Stimulated activated CD8-positive, alpha-beta memory T cell treated with anti-CD3 and anti-CD28 coated beads, Interleukin-15, amount 100 ng/mL, for 48 hours (primary cell): ENCODE measurements around the gene FPR2.
"Not testable (repeated sequence)": the region's sequence is repeated elsewhere in the genome, so short reads cannot be mapped to it uniquely, and the experiment has no call there.

Experiments
- DNase-seq, 2 donors: peaks; one replicate each; pipeline ENCODE4 v3.0.0-alpha.2; 2020; ENCODE audit warnings: low read depth in 2 of 2

FPR2 gene, protein sequence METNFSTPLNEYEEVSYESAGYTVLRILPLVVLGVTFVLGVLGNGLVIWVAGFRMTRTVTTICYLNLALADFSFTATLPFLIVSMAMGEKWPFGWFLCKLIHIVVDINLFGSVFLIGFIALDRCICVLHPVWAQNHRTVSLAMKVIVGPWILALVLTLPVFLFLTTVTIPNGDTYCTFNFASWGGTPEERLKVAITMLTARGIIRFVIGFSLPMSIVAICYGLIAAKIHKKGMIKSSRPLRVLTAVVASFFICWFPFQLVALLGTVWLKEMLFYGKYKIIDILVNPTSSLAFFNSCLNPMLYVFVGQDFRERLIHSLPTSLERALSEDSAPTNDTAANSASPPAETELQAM

DNA sequence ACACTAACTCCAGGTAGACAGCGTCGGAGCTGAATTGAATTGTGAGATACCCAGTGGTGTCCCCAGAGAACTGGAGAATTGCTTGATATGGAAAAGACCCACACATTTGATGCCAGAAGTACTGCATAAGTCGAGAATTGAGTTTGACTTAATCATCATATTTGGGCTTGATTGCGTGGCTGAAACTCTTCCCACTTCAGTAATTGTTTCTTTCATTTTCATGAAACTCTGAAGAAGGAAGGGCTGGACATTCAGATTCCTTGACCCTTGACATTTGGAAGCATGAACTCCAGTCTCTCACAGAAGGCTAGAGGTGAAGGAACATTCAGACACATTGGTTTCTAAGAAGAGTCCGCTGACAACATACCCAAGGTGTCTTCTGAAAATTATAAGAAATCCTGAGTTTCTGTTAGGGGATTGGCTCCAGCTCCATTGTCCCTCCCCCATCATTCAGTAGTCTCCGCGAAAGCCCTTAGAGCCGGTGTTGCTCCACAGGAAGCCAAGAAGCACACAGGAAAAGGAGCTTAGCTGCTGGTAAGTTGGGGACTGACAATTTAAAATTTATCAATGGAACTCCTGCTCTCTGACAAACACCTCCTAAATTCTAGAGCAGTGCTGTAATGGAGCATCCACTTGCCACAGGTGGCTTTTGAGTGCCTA, at the start of gene FPR2:
FPR2 (plus strand) TSS at position 484 of the 660 bp plus-strand sequence. CDS start 7,479 bp downstream, outside the sequence.
- DNase-seq: no peak

DNA sequence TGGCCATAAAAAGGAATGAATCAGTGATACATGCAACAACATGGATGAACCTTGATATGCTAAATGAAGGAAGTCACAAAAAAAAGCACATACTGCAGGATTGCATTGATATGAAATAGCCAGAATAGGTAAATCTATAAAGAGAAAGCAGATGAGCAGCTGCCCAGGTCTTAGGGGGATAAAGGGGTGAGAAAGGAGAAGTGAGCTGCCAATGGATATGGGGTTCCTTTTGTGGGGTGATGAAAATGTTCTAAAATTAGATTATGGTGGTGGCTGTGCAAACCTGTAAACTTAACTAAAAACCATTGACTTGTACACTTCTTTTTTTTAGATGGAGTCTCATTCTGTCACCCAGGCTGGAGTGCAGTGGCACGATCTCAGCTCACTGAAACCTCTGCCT, 49.3 kb upstream of the FPR2 start:
- DNase-seq: no peak

DNA sequence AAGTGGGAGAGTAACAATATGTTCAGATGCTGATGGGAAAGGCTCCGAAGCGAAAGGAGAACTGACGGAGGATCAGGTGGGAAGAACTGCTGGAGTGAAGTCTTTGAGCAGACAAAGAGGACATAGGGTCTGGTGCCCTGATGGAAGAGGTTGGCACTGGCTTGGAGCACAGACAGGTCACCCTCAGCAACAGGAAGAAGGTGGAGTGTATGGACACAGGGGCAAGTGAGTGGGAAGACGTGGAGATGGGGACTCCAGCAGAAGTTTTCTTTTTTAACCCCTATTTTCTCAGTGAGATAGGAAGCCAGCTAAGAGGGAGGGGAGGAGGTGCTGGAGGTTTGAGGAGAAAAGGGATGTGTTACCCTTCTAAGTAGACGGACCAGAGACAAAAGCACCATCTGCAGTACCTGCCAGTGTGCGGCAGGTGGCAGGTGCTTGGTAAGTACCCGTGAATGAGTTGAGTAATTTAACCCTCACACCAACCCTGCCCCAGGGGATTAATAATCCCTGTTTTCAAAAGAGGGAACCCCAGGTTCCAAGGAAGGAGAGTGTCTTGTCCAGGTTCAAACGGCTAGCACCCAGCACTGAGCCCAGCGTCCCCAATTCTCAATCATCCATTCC, 48.4 kb upstream of the FPR2 start:
- DNase-seq: no peak

DNA sequence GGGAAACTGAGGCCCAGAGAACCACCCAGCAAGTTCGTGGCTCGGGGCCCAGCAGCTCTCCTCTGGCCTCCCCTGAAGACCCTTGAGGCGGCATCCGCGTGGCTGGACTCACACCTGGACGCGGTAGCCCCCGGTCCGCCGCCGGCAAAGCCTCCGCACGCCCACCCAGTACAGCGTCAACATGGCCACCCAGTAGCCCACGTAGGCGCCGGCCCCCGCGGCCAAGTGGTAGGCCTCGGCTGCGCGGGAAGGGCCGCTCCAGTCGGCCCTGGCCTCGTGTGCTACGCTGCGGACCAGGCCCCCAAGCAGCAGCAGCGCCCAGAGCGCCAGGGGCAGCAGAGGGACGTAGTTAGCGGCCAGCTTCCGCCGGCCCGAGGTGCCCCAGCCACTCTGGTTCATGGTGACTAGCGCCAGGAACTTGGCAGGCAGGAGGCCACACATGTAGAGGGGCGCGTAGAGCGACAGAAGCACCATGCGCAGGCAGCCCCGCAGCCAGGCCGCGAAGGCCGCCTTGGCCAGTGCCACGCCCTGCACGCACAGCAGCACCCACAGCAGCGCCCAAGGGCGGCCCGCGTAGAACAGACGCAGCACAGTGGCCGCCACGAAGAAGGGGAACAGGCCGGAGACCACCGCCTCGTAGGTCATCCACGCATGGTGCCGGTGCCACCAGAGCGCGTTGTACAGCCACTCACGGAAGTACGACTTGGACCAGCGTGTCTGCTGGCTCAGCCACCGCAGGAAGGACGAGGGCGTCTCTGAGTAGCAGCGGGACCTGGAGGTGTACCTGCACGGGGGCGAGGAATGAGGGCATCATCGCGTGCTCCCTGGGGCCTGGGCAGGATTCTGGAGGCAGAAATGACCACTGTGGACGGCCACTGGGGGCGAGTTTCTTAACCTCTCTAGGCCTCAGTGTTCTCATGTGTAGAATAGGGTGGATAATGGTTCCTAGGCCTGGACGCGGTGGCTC, 47.4 kb upstream of the FPR2 start:
- no peak for DNase-seq

DNA sequence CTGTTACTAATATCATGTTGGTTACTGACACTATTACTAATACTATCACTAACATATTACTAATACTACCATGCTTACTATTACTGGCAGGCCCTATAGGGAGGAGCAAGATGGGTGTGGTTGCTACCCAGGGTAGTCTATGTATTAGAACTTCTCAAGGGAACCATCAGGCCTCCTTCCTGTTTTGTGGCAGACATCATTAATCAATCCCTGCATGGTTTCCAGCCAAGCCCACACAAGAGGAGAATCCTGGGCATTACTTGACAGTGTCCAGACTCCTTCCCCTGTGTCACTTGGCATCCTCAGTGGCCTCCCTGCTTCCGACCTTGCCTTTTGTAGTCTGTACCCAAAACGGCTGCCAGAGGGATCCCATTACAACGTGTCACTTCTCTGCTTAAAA, 46.1 kb upstream of the FPR2 start:
- no peak for DNase-seq

DNA sequence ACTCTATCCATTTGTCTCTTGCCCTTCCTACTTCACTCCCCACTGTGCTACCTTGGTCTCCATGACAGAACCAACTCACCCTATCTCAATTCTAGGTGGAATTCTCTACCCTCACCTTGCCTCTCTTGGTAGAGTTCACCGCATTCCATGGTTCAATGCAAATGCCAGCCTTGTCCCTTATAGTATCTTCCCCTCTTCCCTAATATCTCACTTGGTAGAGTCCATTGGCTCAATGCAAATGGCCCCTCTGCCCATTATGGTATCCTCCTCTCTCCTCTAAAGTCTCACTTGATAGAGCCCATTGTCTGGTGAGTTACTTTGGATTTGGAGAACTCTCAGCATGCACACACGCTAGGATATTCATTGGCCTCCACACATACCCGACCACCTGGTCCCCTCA, 45.1 kb upstream of the FPR2 start:
- no peak for DNase-seq

DNA sequence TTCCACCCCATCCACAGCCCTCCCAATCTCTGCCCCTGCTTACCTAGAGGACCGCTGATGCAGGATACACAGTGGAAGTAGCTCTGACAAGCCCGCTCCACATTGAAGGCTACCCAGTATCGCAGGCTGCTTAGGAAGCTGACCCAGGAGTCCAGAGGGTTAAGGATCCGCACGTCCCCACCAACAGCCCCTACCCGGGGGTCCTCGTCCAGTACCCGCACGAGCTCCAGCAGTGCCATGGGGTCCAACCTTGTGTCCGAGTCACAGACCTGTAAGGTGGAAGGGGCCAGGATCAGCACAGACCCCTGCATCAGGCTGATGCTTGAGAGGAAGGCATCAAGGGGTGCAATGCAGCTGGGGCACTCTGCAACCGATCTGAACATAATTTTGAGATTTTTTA, 44.1 kb upstream of the FPR2 start:
- no peak for DNase-seq

DNA sequence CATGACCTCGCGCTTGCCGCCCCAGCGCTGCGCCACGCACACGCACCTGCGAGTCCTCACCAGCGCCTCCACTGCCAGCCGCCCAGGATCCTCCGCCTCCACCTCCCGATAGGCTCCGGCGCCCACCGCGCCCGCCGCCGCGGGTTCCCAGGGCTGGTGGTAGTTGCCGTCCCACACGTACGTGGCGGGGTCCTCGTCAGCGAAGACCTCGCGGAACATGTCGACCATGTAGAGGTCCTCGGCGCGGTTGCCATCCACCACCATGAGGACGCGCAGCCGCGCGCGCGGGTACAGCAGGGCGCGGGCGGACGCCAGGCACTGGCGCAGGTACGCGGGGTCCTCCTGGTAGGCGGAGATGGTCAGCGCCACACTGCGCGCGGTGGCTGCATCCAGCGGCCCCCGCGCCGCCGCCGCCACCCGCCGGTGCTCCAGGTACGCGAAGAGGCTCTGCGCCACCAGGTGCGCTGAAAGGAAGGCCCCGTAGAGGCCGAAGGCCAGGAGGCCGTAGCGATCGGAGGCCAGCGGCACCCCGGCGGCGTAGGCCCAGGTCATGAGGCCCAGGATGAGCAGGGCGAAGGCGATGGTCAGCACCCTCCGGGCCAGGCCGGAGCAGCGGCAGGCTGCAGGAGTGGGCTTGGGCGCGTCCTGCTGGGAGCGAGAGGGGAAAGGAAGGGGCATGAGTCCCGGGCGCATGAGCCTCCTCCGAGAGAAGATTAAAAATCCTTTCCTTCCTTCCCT, 41.6 kb upstream of the FPR2 start:
- DNase-seq: no peak

DNA sequence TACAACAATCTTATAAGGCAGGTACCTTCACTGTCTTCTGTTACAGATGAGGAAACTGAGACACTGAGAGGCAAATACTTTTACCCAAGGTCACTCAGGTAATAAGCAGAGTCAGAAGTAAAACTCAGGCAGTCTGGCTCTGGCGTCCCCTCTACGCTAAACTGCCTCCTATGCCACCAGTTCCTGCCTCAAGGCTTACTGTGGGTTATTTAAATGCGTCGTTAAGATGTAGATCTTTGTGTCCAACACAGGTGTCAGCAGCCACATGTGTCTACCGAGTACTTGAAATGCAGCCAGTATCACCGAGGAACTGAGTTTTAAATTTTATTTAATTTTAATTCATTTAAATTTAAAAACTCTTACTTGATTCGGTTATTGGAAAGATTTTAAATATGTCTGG, 39.1 kb upstream of the FPR2 start:
- DNase-seq: no peak

DNA sequence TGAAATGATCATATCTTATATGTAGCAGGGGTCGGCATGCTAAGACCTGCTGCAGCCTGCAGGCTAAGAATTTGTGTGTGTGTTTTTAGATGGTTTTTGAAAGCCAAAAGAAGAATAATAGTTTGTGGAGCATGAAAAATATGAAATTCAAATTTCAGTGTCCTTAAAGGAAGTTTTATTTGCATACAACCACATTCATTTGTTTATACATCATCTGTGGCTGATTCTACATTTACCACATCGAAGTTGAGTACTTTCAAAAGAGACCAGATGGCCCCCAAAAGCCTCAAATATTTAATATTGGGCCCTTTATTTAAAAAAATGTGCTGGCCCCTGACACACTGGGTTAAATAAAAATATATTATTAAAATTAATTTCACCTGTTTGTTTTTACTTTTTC, 38.5 kb upstream of the FPR2 start:
- DNase-seq: no peak

DNA sequence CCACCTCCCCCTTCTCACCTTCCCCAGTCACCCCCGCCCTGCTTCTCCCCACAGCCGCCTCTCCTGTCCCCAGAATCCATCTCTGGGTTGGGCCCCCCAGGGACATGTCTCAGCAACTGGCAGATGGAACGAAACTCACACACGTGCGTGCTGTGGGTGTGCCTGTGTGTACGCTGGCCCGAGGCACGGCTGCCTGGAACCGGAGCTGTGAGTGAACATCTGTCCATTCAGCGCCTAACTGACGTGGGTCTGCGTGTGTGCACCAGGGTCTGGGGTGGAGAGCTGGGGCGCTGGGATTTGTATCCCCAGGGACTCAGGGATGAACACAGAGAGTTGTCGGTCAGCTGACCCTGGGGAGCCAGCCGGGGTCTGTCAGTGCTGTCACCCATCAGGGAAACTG, 36.4 kb upstream of the FPR2 start:
- DNase-seq: no peak

DNA sequence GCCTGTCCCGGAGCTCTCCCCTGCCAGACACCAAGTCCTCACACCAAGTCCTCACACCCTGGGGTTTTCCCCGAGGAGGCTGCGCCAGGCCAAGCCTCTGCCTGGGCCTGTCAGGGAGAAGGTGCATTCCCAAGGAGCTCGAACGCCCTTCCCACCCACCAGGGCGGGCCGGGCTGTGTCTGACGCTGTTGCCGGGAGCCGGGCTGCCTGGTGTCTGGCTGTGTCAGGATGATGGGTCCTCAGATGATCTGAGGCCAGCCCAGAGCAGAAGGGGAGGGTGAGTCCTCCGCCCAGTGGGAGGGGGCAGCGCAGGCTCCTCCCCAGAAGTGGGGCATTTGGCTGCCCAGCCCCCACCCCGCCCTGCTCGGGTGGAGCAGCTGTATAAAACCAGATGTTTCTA, 34.9 kb upstream of the FPR2 start:
- no peak for DNase-seq

DNA sequence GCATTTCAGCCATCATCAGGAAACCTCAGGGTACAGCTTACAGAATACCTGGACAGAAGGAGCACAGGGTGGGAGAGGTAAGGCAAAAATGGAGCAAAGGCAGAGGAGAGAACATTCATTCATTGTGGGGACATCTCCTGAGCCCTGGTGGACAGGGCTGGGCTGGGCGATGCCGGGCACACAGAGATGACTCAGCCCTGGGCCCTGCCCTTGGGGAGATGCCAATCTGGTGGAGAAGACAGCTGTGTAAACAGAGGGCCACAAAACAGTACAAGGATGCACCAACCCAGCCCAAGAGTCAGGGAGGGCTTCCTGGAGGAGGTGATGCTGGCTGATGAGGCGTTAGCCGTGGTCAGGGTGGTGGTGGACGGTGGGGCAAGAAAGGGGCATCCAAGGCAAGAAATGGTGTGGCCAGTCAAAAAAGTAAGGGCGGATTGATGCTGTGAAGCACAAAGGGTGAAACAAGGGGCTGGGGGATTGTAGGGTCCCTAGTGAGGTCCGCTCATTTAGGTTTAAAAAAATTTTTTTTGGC, 33.6 kb upstream of the FPR2 start:
- DNase-seq: no peak

DNA sequence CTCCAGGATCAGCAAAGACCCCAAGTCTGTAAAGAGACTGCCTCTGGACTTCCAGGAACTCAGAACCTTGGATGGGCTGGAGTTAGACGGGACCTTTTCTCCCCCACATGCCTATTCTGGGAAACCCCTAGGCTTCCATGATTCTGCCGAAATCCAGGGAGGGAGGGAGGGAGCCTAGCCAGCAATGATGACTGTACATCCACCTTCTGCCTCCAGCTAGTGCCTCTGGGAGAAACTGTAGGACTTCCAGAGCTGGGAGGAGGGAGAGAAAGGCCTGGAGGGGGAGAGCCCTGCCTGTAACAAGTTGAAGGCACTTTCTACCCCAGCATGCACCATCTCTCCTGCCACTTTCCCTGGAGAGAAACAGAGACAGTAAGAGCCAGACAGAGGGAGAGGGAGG, 31.2 kb upstream of the FPR2 start:
- DNase-seq: no peak

DNA sequence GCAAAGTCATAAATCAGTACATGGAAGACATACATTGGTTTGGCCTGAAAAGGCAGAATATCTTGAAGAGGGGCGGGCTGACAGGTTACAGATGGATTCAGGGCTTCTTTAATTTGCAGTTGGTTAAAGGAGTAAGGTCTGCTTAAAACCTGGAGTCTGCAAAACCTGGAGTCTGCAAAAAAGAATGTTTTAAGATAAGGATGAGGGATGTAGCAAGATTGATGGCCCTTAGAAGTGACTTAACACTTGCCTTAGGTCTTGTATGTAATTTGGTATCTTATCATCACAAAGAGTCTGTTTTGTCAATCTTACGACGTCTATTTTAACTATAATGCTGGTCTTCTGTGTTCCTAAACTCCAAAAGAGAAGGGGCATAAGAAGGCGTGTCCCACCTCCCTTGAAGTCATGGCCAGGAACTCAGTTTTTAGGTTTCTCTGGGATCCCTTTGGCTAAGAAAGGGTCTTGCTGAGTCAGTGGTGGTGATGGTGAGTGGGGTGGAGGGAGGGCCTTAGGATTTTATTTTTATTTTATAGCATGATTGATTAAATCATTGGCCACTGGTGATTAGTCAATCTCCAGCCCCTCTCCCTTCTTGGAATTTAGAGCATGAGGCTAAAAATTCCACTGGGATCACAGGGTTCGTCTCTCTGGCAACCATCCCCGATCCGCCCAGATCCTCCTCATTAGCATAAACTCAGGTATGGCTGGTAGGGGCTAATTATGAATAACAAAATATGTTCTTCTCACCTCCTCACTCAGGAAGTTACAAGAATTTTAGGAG, 27.0 kb upstream of the FPR2 start:
- DNase-seq: no peak

DNA sequence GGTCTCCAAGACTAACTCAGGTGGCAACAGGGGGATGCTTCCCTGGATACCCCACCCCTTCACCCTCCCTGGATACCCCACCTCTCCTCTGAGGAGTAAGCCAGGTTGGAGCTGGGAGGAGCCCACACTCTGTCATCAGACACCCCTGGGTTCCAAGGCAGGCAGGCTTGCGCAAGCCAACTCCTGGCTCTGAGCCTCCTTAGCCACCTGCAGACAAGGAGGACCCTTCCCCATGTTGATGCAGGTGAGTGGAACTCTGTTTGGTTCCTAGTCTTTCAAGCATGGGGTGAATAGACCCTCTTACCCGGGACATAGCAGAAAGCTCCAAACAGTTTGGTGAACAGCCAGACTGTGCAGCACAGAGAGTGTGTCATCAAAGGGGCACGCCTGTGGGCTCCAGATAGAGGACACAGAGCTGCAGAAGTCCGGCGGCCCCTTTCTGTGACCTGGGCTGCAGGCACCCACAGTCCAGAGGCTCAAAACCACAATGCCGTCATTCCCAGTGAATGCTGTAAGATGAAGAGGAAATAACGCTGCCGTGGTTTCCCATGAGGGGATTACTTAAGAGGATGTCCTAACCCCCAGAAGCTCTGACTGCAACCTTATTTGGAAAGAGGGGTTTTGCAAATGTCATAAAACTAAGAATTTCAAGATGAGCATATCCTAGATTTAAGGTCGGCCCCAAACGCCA, 25.1 kb upstream of the FPR2 start:
- no peak for DNase-seq

DNA sequence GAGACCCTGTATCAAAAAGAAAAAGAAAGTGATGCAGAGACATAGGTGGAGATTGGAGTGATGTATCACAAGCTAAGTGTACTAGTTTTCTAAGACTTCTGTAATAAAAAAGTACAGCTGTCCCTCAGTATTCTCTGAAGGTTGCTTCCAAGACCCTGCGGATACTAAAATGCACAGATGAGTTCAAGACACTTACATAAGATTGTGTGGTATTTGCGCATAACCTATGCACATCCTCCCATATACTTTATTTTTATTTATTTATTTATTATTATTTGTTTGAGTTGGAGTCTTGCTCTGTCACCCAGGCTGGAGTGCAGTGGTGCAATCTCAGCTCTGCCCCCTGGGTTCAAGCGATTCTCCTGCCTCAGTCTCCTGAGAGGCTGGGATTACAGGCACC, 23.6 kb upstream of the FPR2 start:
- no peak for DNase-seq

DNA sequence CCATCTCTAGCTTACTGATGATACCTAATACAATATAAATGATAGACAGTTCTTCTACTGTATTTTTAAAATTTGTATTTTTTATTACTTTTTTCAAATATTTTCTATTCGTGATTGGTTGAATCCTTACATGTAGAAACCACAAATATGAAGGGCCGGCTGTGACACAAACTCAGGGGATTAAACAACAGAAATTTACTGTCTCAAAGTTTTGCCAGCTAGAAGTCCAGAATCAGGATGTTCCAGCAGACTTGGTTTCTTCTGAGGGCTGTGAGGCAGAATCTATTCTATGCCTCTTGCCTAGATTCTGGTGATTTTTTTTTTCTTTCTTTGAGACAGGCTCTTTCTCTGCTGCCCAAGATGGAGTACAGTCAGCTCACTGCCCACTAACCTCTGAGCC, 23.1 kb upstream of the FPR2 start:
- DNase-seq: no peak

DNA sequence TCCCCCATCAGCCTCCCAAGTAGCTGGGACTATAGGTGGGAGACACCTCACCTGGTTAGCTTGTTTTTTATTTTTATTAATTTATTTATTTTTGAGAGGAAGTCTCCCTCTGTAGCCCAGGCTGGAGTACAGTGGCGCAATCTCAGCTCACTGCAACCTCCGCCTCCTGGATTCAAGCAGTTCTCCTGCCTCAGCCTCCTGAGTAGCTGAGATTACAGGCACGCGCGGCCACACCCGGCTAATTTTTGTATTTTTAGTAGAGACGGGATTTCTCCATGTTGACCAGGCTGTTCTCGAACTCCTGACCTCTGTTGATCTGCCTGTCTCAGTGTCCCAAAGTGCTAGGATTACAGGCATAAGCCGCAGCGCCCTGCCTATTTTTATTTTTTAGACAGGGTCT, 22.5 kb upstream of the FPR2 start:
- not testable (repeated sequence) for DNase-seq
